ENCODE data around the gene JPH4.

Gene JPH4

DNA sequence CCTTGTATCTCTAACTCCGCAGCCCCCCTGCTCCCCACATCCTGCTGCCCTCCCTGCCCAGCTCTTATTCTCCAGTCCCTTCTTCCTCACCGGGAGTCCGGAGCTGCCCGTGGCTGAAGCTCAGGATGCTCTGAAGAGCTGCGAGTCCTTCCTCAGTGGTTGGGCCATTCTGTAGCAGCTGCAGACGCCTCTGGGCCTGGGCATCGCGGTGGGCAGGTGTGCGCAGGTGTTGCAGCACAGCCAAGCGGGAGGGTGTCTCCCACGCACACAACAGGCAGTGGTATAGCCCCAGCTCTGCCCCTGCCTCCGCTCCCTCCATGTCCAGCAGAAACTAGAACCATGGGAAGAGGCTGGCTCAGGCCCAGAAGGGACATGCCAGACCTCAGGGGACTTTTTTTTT is 47.2 kb downstream of the JPH4 start:
- FAIRE-seq, result no peak
- no peak for DNase-seq (ENCODE audit: low spot score)

- FAIRE-seq (no peak), DNase-seq (ENCODE audit: low spot score) (no peak)
These were observed 48.1 kb downstream of the JPH4 start for GRCh38 chr14:23530375-23531055.

DNA sequence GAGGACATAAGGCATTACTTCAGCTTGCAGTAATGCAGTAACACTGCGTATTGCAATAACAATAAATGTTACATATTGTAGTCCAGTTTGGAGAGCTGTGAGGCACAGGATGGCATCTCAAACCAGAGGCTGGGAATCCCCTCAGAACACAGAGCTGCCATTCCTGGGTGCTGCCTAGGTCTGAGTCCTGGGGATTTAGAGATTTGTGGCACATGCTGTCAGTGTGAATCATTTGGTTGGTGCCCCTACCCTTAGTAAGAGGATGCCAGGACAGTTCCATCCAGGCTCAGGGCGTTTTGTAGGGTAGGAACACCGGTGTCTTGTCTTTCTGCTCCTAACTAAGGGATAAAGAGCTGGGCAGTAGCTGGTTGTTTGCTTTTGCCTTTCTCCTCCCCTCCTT is 49.6 kb downstream of the JPH4 start:
- DNase-seq (ENCODE audit: low spot score) (no peak), FAIRE-seq (no peak)

DNA sequence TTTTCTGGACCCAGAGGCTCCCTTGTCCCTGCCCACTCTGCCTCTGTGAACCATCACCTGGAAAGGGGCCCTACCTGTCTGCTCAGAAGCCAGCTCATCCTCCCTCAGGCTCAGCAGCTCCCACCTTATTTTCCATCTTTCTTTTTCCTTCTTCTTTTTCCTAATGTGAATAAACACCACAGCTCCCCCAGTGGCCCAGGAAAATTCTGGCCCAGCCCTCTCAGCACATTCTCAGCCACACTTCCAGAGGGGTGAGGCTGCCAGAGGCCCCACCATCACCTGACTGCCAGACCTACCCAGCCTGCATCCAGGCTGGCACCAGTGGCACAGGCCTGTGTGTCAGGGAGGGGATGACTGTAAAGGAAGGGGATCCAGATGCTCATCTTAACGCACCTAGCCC is 50.0 kb downstream of the JPH4 start:
- DNase-seq (ENCODE audit: low spot score), result no peak
- FAIRE-seq, result no peak

GRCh38 chr14:23525611-23526010 is 53.0 kb downstream of the JPH4 start:
- no peak for FAIRE-seq

GRCh38 chr14:23524954-23525353 is 53.6 kb downstream of the JPH4 start:
- FAIRE-seq (no peak), DNase-seq (ENCODE audit: low spot score) (no peak)

More at GRCh38 chr14:23525611-23526010, 53.0 kb downstream of the JPH4 start:
- no peak for DNase-seq (ENCODE audit: low spot score)

- FAIRE-seq (no peak), DNase-seq (ENCODE audit: low spot score) (no peak)
These were observed 55.2 kb downstream of the JPH4 start for GRCh38 chr14:23523229-23524016.

GRCh38 chr14:23522643-23523198 is 55.9 kb downstream of the JPH4 start:
- FAIRE-seq, result no peak
- DNase-seq (ENCODE audit: low spot score), result no peak

DNA sequence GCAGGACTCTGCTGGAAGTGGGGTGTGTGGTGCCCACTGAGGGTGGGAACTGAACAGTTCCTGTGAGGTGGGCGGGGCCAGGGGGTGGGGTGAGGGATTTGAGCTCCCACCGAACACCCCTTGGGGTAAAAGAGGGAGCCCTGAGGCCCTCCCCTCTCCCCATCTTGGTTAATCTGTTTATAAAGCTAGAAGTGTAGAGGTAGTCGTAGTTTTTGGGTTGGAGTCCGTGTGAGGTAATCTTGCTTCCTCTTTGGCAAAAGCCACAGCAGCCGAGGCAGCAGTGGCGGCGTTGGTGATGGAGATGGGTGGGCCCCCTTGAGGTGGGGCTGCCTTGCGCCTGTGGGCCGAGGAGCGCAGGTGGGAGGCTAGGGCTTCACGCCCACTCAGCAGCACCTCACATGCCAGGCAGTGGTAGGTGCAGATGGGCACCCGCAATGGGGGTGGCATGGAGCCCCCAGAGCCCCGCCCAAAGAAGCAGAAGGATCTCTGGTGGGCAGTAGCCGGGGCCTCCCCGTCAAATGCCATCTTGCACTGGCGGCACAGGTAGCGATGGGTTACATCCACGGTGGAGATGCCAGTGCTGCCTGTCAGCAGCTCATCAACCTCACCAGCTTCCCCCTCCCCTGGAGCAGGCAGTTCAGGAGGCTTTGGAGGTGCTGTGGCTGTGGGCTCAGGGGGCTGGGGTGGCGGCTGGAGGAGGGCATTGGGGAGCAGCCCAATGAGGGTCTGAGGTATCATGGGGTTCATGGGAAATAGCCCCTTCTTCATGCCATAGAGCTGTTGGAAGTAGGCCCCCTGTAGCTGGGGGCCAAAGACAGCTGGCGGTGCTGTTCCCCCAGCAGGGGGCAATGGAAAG is 56.6 kb downstream of the JPH4 start:
- no peak for FAIRE-seq
- no peak for DNase-seq (ENCODE audit: low spot score)

DNA sequence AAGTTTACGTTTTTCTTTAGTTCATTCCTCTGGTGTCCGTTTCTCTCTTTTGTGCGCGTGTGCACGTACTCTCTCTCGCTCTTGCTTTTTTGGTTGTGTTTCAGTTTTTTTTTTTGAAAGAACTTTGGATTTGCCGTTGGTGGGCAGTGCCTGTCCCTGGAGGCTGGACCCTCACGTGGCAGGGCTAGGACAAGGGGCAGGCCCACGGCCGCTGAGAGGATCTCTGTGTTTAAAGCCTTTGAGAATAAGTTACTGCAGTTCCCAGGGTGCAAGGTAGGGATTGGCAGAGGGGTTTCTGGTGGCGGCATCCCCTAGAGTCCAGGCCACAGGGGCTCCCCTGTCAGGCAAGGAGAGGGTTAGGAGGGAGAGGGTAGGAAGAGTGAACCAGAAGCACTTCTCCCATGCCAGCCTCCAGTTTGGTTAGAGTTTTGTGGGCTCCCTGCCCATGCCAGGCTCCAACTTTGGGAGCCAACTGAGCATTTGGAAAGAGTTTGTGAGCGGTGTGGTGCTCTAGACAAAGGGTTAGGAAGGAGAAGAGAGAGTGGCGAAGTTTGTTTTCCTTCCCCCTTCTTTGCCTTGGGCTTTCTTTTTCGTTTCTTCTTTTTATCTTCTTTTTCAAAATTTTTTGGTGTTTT is 57.6 kb downstream of the JPH4 start:
- DNase-seq (ENCODE audit: low spot score) (no peak), FAIRE-seq (no peak)

- FAIRE-seq, result no peak
- no peak for DNase-seq (ENCODE audit: low spot score)
These were observed 59.9 kb downstream of the JPH4 start for GRCh38 chr14:23518709-23519108.

Measured in urothelium cell line (cell line).